Dermis blood vessel endothelial cell (primary cell): ENCODE measurements around the gene PCDHB15. TPM values are rescaled to one million over a fixed set of nuclear protein-coding genes. Genes with fewer than 3 reads are reported as not detected.
"Not testable (repeated sequence)": the region's sequence is repeated elsewhere in the genome, so short reads cannot be mapped to it uniquely, and the experiment has no call there.

Experiments
- DNase-seq: peaks from one replicate; pipeline ENCODE4 v3.0.0; 2010
- total RNA-seq: library from RNA; depleted of rRNA; stranded (reverse); fragments of >200 nt; gene quantifications from 2 replicates; pipeline ENCODE4 v1.2.3, GENCODE V29; 2014

The PCDHB15 gene
- 0.65 and 1.0 TPM in 2 replicates for total RNA-seq

GRCh38 chr5:141245250-141245717, at the start of gene PCDHB15:
PCDHB15 (plus strand) TSS chr5:141245395; CDS start chr5:141245579, 184 bp downstream.
- peak; percentile 29 for DNase-seq

- no peak for DNase-seq
These were observed 48.8 kb upstream of the PCDHB15 start for GRCh38 chr5:141196363-141196762.

DNA sequence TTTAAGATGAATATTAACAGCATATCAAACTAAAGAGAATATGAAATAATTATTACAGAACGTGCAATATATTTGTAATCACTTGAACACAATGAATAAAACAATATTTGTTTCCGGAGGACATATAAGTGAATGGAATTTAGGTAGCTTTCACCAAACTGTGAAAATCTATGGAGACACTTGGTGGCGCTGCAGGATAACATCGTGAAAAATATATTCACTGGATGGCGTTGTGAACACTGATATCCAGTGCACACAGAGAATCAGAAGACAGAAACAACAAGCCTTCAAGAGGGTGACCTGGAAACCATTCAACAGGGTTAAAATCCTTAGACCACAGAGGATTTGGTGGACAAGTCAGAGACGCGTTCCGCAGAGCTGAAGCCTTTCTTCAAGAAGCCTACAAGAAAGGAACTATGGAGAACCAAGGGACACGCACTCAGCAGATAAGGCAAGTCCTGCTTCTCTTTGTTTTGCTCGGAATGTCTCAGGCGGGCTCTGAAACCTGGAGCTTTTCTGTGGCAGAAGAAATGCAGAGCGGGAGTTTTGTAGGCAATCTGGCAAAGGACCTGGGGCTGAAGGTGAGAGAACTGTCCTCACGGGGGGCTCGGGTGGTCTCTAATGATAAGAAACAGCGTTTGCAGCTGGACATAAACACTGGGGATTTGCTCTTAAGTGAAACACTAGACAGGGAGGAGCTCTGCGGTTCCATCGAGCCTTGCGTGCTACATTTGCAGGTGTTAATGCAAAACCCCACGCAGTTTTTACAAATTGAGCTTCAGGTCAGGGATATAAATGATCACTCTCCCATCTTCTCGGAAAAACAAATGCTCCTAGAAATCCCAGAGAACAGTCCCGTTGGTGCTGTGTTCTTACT, 45.6 kb upstream of the PCDHB15 start, which contains the start of gene PCDHB11:
Gene PCDHB11 (plus strand): TSS at position 269 of the 877 bp plus-strand sequence. CDS start 148 bp downstream, at position 417.
- peak; percentile 18 for DNase-seq

GRCh38 chr5:141201126-141201525, 44.1 kb upstream of the PCDHB15 start:
- DNase-seq, result not testable (repeated sequence)

DNA sequence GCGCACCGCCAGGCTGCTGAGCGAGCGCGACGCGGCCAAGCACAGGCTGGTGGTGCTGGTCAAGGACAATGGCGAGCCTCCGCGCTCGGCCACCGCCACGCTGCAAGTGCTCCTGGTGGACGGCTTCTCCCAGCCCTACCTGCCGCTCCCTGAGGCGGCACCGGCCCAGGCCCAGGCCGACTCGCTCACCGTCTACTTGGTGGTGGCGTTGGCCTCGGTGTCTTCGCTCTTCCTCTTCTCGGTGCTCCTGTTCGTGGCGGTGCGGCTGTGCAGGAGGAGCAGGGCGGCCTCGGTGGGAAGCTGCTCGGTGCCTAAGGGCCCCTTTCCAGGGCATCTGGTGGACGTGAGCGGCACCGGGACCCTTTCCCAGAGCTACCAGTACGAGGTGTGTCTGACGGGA, 43.5 kb upstream of the PCDHB15 start:
- not testable (repeated sequence) for DNase-seq

DNA sequence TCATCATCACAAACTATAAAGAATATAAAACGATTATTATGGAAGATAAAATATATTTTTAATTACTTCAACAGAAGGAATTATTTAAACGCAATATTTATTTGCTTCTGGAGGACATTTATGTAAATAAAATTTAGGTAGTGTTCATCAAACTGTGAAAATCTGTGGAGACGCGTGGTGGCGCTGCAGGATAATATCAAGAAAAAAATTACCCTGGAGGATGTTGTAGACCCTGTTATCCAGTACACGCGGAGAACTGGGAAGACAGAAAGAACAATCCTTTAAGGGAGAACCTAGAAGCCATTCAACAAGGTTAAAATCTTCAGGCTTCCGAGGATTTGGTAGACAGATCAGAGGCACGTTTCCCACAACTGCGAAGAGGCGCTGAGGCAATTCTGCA, 36.7 kb upstream of the PCDHB15 start, which contains the start of gene PCDHB12:
Gene PCDHB12 (plus strand): TSS at position 242 of the 400 bp plus-strand sequence. CDS start 189 bp downstream, outside the sequence.
- peak; percentile 42 for DNase-seq

DNA sequence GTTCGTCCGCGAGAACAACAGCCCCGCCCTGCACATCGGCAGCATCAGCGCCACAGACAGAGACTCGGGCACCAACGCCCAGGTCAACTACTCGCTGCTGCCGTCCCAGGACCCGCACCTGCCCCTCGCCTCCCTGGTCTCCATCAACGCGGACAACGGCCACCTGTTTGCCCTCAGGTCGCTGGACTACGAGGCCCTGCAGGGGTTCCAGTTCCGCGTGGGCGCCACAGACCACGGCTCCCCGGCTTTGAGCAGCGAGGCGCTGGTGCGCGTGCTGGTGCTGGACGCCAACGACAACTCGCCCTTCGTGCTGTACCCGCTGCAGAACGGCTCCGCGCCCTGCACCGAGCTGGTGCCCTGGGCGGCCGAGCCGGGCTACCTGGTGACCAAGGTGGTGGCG, 34.9 kb upstream of the PCDHB15 start:
- not testable (repeated sequence) for DNase-seq

DNA sequence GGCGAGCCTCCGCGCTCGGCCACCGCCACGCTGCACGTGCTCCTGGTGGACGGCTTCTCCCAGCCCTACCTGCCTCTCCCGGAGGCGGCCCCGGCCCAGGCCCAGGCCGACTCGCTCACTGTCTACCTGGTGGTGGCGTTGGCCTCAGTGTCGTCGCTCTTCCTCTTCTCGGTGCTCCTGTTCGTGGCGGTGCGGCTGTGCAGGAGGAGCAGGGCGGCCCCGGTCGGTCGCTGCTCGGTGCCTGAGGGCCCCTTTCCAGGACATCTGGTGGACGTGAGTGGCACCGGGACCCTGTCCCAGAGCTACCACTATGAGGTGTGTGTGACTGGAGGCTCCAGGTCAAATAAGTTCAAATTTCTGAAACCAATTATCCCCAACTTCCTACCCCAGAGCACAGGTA, 34.3 kb upstream of the PCDHB15 start:
- DNase-seq, result not testable (repeated sequence)

- DNase-seq, result peak; percentile 75
These were observed 31.4 kb upstream of the PCDHB15 start, which contains the start of gene PCDHB13 for GRCh38 chr5:141213656-141214339. PCDHB13 (plus strand) TSS chr5:141213919; CDS start chr5:141214124, 205 bp downstream.

GRCh38 chr5:141214583-141214982, 30.6 kb upstream of the PCDHB15 start:
- DNase-seq, result not testable (repeated sequence)

DNA sequence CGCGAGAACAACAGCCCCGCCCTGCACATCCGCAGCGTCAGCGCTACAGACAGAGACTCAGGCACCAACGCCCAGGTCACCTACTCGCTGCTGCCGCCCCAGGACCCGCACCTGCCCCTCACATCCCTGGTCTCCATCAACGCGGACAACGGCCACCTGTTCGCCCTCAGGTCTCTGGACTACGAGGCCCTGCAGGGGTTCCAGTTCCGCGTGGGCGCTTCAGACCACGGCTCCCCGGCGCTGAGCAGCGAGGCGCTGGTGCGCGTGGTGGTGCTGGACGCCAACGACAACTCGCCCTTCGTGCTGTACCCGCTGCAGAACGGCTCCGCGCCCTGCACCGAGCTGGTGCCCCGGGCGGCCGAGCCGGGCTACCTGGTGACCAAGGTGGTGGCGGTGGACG, 29.7 kb upstream of the PCDHB15 start:
- not testable (repeated sequence) for DNase-seq

- not testable (repeated sequence) for DNase-seq
These were observed 29.2 kb upstream of the PCDHB15 start for GRCh38 chr5:141216035-141216434.

DNA sequence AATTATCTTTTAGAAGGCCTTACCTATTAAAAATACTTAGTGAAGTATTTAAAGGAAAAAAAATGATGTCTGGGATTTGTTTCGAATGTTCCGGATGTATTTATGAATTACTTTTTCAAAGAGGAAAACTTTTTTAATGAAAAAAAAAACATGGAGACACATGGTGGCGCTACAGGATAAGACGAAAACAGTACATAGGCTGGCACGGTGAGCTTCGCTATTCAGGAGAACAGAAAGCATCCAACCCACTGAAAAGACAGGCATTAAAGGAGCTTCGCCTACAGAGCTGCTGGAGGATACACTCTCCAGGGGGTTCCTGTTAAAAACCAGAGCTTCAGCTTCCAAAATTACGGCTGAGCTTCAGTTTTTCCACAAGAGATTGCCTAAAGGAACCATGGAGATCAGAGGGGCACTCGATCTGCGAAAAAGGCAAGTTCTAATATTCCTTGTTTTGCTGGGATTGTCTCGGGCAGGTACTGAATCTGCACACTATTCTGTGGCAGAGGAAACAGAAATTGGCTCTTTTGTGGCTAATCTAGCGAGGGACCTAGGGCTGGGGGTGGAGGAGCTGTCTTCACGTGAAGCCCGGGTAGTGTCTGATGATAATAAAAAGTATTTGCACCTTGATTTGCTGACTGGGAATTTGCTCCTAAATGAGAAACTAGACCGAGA, 21.9 kb upstream of the PCDHB15 start, which contains the start of gene PCDHB14:
Gene PCDHB14 (plus strand): TSS at position 232 of the 672 bp plus-strand sequence. CDS start 163 bp downstream, at position 395.
- DNase-seq, result peak; percentile 60

- DNase-seq, result not testable (repeated sequence)
These were observed 20.4 kb upstream of the PCDHB15 start for GRCh38 chr5:141224844-141225243.

GRCh38 chr5:141225421-141225820, 19.8 kb upstream of the PCDHB15 start:
- not testable (repeated sequence) for DNase-seq

GRCh38 chr5:141234109-141234667, 11.0 kb upstream of the PCDHB15 start:
- peak; percentile 39 for DNase-seq

- DNase-seq, result not testable (repeated sequence)
These were observed 9.3 kb upstream of the PCDHB15 start for GRCh38 chr5:141235922-141236321.

DNA sequence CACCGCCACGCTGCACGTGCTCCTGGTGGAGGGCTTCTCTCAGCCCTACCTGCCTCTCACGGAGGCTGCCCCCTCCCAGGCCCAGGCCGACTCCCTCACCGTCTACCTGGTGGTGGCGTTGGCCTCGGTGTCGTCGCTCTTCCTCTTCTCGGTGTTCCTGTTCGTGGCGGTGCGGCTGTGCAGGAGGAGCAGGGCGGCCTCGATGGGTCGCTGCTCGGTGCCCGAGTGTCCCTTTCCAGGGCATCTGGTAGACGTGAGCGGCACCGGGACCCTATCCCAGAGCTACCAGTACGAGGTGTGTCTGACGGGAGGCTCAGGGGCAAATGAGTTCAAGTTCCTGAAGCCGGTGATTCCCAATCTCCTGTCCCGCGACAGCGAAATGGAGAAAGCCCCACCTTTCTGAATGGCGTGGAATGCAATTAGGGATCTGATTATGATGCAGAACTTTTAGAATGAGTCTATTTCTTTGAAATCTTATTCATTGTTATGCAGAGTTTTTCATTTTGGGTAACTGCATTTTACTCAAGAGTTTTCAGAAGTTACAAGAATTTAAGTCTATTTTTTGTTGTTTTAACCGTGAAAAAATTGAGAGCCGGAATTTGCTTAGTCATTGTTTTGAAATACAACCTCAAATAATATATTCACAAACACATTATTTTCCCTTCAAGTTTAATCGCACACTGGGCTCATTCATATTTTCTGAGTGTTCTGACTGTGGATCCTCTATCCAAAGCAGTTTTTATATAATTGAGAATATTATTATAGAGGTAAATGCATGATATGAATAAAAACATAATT, 8.5 kb upstream of the PCDHB15 start:
- DNase-seq, result no peak

DNA sequence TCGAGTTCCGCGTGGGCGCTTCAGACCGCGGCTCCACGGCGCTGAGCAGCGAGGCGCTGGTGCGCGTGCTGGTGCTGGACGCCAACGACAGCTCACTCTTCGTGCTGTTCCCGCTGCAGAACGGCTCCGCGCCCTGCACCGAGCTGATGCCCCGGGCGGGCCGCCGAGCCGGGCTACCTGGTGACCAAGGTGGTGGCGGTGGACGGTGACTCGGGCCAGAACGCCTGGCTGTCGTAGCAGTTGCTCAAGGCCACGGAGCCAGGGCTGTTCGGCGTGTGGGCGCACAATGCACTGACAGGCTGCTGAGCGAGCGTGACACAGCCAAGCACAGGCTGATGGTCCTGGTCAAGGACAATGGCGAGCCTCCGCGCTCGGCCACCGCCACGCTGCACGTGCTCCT, 3.7 kb upstream of the PCDHB15 start:
- no peak for DNase-seq

DNA sequence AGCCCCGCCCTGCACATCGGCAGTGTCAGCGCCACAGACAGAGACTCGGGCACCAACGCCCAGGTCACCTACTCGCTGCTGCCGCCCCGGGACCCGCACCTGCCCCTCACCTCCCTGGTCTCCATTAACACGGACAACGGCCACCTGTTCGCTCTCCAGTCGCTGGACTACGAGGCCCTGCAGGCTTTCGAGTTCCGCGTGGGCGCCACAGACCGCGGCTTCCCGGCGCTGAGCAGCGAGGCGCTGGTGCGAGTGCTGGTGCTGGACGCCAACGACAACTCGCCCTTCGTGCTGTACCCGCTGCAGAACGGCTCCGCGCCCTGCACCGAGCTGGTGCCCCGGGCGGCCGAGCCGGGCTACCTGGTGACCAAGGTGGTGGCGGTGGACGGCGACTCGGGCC, 1.8 kb downstream of the PCDHB15 start:
- not testable (repeated sequence) for DNase-seq

DNA sequence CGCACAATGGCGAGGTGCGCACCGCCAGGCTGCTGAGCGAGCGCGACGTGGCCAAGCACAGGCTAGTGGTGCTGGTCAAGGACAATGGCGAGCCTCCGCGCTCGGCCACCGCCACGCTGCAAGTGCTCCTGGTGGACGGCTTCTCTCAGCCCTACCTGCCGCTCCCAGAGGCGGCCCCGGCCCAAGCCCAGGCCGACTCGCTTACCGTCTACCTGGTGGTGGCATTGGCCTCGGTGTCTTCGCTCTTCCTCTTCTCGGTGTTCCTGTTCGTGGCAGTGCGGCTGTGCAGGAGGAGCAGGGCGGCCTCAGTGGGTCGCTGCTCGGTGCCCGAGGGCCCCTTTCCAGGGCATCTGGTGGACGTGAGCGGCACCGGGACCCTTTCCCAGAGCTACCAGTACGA, 2.2 kb downstream of the PCDHB15 start:
- not testable (repeated sequence) for DNase-seq
